ENCODE results near the gene ZNF385D.

The ZNF385D gene

GRCh38 chr3:21747376-21747775 lies 3.6 kb downstream of the ZNF385D start:
- no peak for DNase-seq

GRCh38 chr3:21745966-21746365 lies 5.0 kb downstream of the ZNF385D start:
- DNase-seq, result no peak

- no peak for DNase-seq
Measured at GRCh38 chr3:21744793-21745192, 6.2 kb downstream of the ZNF385D start.

GRCh38 chr3:21738935-21739702 lies 11.9 kb downstream of the ZNF385D start:
- DNase-seq, result no peak

GRCh38 chr3:21738283-21738682 lies 12.7 kb downstream of the ZNF385D start:
- no peak for DNase-seq

GRCh38 chr3:21734746-21735145 lies 16.3 kb downstream of the ZNF385D start:
- DNase-seq, result no peak

GRCh38 chr3:21729888-21730459 lies 21.0 kb downstream of the ZNF385D start:
- DNase-seq, result no peak

- no peak for DNase-seq
Measured at GRCh38 chr3:21729331-21729730, 21.7 kb downstream of the ZNF385D start.

GRCh38 chr3:21722768-21723167 lies 28.2 kb downstream of the ZNF385D start:
- DNase-seq, result no peak

GRCh38 chr3:21722301-21722700 lies 28.7 kb downstream of the ZNF385D start:
- DNase-seq, result no peak

- DNase-seq, result no peak
Measured at GRCh38 chr3:21718943-21719591, 31.9 kb downstream of the ZNF385D start.

GRCh38 chr3:21718161-21718765 lies 32.7 kb downstream of the ZNF385D start:
- DNase-seq, result no peak

GRCh38 chr3:21715662-21716061 lies 35.3 kb downstream of the ZNF385D start:
- DNase-seq, result no peak

GRCh38 chr3:21705769-21706168 lies 45.2 kb downstream of the ZNF385D start:
- no peak for DNase-seq

GRCh38 chr3:21704796-21705195 lies 46.2 kb downstream of the ZNF385D start:
- DNase-seq, result no peak

- DNase-seq, result no peak
Measured at GRCh38 chr3:21703291-21703690, 47.7 kb downstream of the ZNF385D start.

- DNase-seq, result no peak
Measured at GRCh38 chr3:21697707-21698106, 53.3 kb downstream of the ZNF385D start.

- DNase-seq, result no peak
Measured at GRCh38 chr3:21694506-21694905, 56.5 kb downstream of the ZNF385D start.

GRCh38 chr3:21691036-21691435 lies 60.0 kb downstream of the ZNF385D start:
- DNase-seq, result no peak

- DNase-seq, result no peak
Measured at GRCh38 chr3:21682206-21682605, 68.8 kb downstream of the ZNF385D start.

GRCh38 chr3:21673393-21673792 lies 77.6 kb downstream of the ZNF385D start:
- DNase-seq, result no peak

GRCh38 chr3:21672303-21672702 lies 78.7 kb downstream of the ZNF385D start:
- no peak for DNase-seq

- DNase-seq, result no peak
Measured at GRCh38 chr3:21670386-21670785, 80.6 kb downstream of the ZNF385D start.

- no peak for DNase-seq
Measured at GRCh38 chr3:21668012-21668411, 83.0 kb downstream of the ZNF385D start.

Data from NCI-H2081 (cell line).